ENCODE data around the gene MYO1D.

The MYO1D gene

DNA sequence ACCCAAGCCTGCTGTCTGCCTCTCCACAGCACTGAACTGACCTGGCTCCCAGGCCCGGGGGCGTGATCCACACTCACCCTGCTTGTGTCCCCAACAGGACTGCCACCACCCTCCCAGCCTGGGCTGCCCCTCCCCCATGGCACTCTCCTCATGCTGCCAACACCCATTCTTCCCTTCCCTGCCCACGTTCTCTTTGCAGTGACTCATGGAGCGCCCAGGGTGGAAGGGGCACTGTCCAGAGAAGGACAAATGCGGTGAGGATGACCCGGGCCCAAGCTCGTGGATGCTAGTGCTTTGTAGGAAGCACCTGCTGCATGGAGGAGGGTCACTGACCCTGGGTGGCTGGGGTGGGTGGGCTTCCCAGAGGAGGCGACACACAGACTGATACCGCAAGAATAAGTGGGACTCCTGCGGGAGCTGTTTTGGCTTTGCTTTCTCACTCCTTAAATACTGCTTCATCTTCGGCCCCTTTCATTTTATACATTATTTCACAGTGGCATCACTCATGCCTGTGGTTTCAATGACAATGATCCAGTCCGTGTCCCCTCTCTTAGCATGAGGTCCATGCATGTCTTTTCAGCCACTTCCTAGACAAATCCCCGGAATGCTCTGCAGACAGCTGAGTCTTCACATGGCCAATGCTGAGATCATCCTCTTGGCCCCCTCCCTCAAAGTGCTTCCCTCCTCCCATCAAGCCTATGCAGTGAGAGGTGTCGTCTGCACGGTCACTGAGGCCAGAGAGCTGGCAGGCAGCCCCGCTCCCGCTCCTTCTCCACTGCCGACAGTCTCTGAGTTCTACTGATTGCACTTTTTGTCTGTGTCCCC is 372.5 kb downstream of the MYO1D start:
- no peak for DNase-seq (ENCODE audit: low read depth)

DNA sequence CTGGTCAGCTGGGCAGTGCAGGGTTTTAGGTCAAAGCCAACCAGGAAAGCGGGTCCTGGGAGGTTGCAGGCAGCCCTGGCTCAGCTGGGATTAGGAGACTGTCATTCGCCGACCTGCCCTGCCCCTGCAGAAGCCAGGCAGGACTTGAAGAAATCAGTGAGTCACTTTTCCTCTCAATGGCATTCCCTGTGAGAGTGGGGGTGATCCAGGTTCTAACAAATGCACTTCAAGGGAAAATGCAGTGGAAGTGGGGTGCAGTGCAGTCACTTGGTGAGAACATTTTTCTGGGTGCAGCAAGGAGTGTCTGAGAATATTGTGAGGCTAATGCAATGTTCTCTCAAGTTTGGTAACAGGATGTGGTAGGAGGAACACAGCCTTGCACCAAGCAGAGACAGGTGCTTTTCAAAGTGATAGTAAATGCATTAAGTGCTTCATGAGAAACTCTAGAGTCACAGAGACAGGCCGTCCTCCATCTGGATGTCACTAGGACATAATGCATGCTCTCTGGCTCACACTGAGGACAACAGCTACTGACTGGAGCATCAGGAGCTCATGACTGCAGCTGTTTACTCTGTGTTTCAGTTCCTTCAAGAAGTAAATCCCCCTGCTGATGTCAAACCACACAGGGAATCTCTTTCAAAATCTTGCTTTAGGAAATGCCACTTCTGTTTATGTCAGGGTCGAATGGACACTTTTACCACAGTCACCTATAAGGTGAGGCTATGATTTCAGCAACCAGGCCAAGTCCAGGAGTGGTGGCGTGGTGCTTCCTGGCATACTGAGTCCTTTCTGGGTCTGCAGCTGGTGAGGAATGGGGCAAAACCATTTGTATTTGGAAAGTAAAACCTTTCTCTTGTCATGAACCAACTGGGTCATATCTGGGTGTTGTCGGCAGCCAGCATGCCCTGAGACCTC is 373.4 kb downstream of the MYO1D start:
- no peak for DNase-seq (ENCODE audit: low read depth)

- no peak for DNase-seq (ENCODE audit: low read depth)
Measured at GRCh38 chr17:32502710-32503109, 374.2 kb downstream of the MYO1D start.

DNA sequence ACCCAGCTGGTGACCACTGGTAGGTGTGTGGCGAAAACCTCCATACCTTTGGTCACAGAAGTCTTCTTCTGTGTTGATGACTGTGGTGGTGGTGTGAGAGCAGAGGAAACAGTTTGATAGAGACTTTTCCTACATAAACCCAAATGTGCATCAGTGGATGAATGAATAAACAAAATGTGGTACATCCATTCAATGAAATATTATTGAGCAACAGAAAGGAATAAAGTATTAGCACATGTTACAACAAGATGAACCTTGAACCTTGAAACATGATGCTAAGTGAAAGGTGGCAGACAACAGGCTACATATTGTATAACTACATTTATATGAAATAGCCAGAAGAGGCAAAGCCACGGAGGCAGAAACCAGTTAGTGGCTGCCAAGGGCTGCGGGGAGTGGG is 374.9 kb downstream of the MYO1D start:
- DNase-seq (ENCODE audit: low read depth), result no peak

- DNase-seq (ENCODE audit: low read depth), result no peak
Measured at GRCh38 chr17:32498391-32498790, 378.5 kb downstream of the MYO1D start.

- no peak for DNase-seq (ENCODE audit: low read depth)
Measured at GRCh38 chr17:32497431-32498205, 379.3 kb downstream of the MYO1D start.

- DNase-seq (ENCODE audit: low read depth), result no peak
Measured at GRCh38 chr17:32496395-32497073, 380.4 kb downstream of the MYO1D start.

- DNase-seq (ENCODE audit: low read depth), result no peak
Measured at GRCh38 chr17:32495359-32496231, 381.3 kb downstream of the MYO1D start.

DNA sequence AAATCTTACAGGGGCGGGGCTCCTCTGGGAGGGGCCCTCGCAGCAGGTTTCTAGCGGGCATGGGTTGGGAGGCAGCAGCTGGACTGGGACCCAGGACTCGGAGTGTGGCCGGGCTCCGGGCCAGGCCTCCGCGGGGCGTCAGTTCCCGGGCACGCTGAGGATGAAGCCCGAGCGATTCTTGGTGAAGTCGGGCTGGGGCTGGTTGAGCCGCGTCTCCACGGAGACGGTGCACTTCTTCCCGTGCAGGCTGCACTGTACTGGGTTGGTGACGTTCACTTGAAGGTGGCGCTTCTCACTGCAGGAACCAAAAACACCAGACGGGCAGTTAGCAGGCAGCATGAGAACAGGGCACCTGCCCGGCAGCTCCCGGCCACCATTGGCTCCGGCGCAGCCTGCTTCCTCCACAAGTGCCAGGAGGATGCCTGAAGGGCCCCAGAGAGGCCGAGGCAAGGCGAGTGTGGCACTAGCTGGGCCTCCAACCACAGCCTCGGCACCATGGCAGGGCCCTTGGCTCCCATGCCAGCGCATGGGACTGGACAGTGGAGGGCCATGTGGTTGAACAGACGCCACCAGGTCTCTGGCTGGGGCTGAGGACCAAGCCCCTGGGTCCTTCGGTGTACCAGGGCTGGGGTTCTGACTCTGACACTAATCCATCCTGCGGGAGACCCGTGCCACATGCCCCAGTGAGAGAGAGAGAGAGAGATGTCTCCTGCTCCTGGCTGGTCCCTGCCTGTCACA is 382.1 kb downstream of the MYO1D start:
- no peak for DNase-seq (ENCODE audit: low read depth)

DNA sequence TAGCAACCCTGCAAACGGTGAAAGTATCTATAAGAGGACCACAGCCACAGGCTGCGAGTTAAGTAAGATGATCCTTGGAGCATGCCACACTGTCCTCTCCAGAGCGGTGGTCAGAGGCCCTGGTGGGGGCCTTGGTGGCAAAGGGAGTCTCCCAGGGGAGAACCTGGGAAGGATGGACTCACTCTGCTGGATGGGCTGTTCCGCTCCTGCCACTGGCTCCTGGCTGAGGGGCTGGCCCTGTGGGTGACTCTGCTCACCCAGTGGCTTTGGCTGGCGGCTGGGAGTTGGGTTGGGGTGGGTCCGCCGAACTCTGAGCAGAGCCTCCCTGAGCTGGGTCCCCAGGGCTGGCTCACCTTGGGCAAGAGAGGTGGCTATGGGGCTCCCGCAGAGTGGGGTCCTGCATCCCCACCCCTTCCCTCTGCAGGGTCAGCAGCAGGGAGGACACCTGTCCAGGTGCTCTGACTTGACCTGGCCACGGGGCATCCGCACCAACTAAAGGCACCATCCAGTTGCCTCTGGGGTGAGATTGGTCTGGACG is 382.9 kb downstream of the MYO1D start:
- no peak for DNase-seq (ENCODE audit: low read depth)

- DNase-seq (ENCODE audit: low read depth), result no peak
Measured at GRCh38 chr17:32493571-32493970, 383.4 kb downstream of the MYO1D start.

GRCh38 chr17:32492648-32493289 is 384.2 kb downstream of the MYO1D start:
- DNase-seq (ENCODE audit: low read depth), result no peak

GRCh38 chr17:32492264-32492589 is 384.7 kb downstream of the MYO1D start:
- no peak for DNase-seq (ENCODE audit: low read depth)

- DNase-seq (ENCODE audit: low read depth), result no peak
Measured at GRCh38 chr17:32491371-32492263, 385.3 kb downstream of the MYO1D start.

- DNase-seq (ENCODE audit: low read depth), result no peak
Measured at GRCh38 chr17:32490101-32490482, 386.8 kb downstream of the MYO1D start.

- no peak for DNase-seq (ENCODE audit: low read depth)
Measured at GRCh38 chr17:32489320-32490100, 387.4 kb downstream of the MYO1D start.

DNA sequence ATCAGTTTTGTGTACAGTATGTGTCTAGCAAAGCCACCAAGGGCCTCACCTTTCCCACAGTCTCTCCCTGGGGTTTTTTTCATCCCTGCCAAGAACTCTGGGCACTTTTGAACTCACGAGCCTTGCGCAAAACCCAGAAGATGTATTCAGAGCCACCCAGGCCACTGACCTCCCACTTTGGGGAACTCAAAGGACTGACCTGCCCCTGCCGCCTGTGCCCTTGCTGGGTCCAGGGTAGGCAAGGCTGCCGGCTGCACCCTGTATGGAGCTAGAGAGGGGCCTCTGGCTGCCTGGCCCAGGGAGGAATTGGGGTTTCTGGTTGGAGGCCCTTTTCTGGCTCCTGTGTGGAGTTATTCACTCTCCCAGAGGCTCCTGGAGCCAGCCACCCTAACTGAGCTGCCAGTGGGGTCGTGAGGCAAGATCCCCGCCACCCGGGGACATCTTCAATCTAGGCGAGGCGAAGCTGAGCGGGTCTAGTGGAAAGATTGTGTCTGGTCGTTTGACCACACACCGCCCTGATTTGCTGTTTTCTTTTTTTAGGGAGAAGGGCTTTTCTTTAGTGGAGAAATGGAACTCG is 388.2 kb downstream of the MYO1D start:
- DNase-seq (ENCODE audit: low read depth), result no peak
